ENCODE results near the gene LSG1.

GRCh38 chr3:194618858-194619608, 53.0 kb downstream of the LSG1 start:
- TF ChIP-seq EZH2 (IDR thresholded peaks at IDR 0.05; ENCODE audit: insufficient read depth, poor library complexity, severe bottlenecking) (no peak), EZH2phosphoT487 (IDR thresholded peaks at IDR 0.05; ENCODE audit: insufficient read depth, low read depth) (no peak)

All from GM23248 (cell line).